HG03439 (cell line): ENCODE data around the gene ABR.
"Not testable (repeated sequence)": the region's sequence is repeated elsewhere in the genome, so short reads cannot be mapped to it uniquely, and the experiment has no call there.

Source experiments
- ATAC-seq: cut with Tn5 transposase; IDR thresholded peaks from one replicate; pipeline ENCODE4 v1.9.1; 2021; ENCODE audit warnings: mild to moderate bottlenecking, moderate library complexity; ENCODE audit not compliant: unreplicated experiment

Gene ABR

GRCh38 chr17:973053-973452 is 206.7 kb downstream of the ABR start:
- no peak for ATAC-seq

DNA sequence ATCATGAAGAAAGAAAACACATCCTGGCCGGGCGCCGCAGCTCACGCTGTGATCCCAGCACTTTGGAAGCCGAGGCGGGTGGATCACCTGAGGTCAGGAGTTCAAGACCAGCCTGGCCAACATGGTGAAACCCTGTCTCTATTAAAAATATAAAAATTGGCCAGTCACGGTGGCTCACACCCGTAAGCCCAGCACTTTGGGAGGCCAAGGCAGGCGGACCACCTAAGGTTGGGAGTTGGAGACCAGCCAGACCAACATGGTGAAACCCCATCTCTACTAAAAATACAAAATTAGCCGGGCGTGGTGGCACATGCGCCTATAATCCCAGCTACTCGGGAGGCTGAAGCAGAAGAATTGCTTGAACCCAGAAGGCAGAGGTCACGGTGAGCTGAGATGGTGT is 207.9 kb downstream of the ABR start:
- not testable (repeated sequence) for ATAC-seq

GRCh38 chr17:970364-970763 is 209.4 kb downstream of the ABR start:
- no peak for ATAC-seq

- no peak for ATAC-seq
These were observed 209.9 kb downstream of the ABR start for GRCh38 chr17:969811-970355.

DNA sequence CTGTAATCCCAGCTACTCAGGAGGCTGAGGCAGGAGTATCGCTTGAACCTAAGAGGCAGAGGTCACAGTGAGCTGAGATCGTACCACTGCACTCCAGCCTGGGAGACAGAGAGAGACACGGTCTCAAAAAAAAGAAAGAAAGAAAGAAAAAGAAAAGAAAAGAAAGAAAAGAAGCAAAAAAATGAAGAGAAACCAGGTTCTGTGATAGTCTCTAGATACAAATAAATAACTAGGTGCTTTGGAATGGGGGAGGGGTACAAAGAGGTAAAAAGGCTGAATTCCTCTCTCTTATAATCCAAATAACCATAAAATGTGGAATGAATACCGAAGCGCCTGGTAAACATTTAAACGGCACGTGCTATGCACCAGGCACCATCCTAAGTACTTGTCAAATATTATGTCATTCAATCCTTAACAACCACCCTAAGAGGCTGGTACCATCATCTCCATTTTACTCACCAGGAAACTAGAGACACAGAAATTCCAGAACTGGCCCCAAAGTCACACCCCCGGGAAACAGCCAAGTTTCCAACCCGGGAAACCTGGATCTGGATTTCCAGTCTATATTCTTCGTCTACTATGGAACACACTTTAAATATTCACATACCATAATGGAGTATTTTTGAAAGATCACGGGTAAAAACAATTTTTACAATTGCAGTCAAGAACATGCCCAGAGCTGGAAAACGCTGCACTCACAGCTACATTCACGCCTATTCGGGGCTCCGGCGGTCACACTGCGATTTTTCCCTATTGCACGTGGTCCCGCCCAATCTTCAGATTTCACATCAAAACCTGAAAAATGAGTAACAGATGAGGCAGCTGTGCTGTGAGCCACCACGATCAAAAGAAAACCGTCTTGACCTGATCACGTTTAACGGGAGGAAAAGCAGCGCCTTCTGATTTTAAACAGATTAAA is 210.7 kb downstream of the ABR start:
- no peak for ATAC-seq

- ATAC-seq: no peak
These were observed 212.7 kb downstream of the ABR start for GRCh38 chr17:967122-967521.

DNA sequence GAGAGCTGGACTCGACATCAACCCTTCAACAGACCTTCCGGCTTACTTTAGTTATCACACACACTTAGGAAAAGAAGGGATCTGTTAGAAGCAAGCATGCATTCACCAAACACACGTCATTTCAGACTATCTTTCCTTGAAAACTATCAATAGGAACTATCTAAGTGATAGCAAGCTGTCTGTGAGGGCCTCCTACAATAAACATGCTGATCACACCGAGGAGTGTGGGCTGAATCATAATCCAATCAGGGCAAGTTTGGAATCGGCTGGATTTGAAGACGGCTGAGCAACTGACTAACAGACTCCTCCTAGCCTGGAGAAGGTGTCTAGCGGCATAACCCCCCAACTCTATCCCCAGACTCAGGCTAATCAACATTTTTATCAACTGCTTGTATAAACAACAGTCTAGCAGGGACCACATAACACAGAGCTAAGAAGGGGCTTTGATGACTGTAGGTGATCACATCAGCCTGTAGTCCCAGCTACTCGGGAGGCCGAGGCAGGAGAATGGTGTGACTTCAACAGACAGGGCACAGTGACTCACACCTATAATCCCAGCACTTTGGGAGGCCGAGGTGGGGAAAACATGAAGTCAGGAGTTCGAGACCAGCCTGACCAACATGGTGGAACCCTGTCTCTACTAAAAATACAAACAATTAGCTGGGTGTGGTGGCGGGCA is 214.3 kb downstream of the ABR start:
- ATAC-seq: no peak

- no peak for ATAC-seq
These were observed 214.9 kb downstream of the ABR start for GRCh38 chr17:964876-965275.

DNA sequence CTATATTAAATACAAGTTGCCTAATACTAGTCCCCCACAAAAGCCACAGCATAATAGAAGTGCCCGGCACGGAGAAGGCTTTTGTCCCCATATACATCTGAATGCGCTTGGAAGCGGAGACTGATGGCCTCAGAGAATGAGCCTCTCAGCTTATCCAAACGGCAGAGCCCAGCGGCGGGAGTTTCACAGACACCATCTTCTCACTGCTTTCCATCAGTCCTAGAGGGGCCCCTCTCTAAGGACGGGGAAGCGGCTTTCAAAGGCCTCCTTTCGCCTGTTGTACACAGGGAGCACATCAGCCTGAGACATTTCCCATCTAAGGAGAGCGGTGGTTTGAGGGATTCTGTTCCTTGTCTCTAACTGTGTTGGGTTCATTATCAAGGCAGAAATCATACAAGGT is 217.1 kb downstream of the ABR start:
- no peak for ATAC-seq

- no peak for ATAC-seq
These were observed 217.6 kb downstream of the ABR start for GRCh38 chr17:962166-962565.

DNA sequence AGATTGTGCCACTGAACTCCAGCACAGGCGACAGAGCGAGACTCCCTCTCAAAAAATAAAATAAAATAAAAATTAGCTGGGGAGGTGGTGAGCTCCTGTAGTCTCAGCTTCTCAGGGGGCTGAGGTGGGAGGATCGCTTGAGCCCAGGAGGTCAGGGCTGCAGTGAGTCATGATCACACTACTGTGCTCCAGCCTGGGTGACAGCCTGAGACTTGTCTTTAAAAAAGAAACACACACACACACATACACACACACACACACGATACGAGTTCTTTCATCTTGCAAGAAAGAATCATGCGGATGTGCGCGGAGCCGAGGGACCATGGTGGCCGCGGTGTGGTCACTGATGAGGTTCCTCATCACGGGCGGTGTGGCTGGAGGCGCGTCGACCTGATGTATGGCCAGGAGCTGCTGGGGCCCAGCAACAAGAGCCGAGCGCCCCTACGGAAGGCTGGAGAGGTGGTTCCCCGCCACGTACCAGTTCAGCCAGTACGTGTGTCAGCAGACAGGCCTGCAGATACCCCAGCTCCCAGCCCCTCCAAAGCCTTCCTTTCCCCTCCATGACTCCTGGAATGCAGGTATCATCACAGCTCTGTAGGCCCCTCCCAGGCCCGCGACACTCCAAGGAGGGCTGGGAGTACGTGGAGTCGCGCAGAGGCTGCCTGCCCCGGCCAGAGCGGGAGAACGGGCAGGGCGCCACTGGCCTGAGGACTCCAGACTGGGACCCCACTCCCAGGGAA is 220.9 kb downstream of the ABR start:
- no peak for ATAC-seq

DNA sequence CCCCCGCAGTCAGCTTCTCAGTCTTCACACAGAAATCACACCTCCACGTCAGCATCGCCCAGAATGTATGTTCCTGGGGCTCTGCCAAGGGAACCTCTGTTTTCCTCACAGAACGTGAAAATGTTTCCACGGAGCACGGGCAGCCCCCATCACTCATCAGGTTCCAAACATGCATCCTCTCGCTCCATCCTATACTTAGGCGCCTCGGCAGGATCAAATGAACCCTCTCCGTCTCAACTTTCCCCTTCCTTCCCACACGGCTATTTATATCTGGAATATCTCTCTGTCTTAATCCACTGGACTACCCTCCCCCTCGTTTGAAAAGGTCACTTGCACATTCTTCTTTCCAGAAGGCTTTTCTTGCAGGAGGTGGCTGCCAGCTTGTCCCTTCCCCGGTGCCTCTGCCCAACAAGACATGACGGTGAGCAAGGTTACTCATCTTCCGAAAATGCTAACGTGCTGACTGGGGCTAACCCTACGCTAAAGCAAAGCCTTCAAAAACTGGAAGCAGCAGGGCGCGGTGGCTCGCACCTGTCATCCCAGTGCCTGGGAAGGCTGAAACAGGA is 221.8 kb downstream of the ABR start:
- ATAC-seq: no peak

- ATAC-seq: no peak
These were observed 222.9 kb downstream of the ABR start for GRCh38 chr17:956905-957304.

DNA sequence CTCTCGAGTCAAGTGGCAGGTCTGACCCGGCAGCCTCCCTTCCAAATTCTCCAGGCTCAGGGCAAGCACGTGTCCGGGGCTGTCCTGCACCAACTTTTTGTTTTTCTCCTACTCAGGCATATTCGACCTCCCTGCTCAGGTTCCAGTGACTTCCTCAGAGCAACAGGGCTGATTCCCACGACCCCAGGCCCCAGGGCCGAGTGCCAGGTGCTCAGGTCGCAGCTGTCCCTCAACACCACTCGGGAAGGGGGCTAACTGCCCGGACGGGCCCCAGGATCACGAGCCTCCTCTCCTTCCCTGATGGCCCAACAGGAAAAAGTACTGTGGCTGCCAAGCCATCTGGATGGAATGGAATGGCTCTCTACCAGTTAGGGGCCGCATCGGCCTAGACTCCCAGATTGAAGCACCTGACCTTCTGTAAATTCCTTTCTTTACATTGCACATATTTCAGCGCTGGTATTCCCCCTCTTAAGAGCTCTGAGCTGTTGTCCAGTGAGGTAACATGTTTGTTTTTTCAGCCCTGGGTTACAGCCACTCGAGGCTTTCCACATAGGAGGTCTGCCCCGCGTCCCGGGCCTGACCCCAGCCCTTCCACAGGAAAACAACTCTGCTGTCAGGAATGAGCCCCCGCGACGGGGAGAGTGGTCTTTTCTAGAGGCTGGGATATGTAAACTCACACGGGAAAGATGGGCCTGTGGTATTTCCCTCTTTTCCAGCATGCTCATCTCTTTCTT is 225.2 kb downstream of the ABR start:
- ATAC-seq: no peak

GRCh38 chr17:953767-954166 is 226.0 kb downstream of the ABR start:
- ATAC-seq: no peak
